COLO668 (cell line): Measurements from ENCODE around the gene RSPH6A.
"Not testable (repeated sequence)": the region's sequence is repeated elsewhere in the genome, so short reads cannot be mapped to it uniquely, and the experiment has no call there.

Experiments
- DNase-seq: peaks from one replicate; lab custom pipeline; 2025; ENCODE audit not compliant: unreplicated experiment; lab: John Stamatoyannopoulos, UW

RSPH6A gene

GRCh38 chr19:45766869-45767346 is 48.2 kb downstream of the RSPH6A start:
- no peak for DNase-seq

DNA sequence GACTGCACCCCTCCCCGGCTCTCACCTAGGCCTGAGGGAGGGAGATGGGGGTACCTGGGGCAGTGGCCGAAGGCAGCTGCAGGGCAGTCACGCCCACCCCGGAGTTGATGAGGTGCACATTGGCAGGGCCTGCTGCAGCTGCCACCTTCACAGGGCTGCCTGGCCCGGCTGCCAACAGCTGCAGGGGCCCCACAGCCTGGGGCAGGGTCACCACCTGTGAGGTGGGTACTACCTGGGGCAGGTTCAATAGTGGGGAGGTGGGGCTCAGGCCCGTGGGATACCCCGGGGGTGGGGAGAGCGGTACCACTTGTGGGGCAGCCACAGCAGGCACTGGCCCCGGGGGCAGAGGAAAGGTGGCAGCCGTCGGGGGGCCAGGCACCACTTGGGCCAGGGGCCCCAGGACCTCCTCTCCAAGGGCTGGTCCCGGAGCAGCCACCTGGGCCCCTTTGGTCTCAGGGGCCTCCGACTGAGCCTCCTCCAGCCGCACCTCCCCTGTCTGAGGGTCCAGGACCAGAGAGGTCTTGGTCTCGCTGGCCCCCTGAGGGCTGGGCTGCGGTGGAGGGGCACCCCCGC is 48.7 kb downstream of the RSPH6A start:
- DNase-seq = peak; percentile 31

GRCh38 chr19:45765702-45766295 is 49.3 kb downstream of the RSPH6A start:
- peak; percentile 23 for DNase-seq

- DNase-seq = no peak
These were observed 50.0 kb downstream of the RSPH6A start for GRCh38 chr19:45764945-45765701.

GRCh38 chr19:45764475-45764874 is 50.6 kb downstream of the RSPH6A start:
- no peak for DNase-seq

DNA sequence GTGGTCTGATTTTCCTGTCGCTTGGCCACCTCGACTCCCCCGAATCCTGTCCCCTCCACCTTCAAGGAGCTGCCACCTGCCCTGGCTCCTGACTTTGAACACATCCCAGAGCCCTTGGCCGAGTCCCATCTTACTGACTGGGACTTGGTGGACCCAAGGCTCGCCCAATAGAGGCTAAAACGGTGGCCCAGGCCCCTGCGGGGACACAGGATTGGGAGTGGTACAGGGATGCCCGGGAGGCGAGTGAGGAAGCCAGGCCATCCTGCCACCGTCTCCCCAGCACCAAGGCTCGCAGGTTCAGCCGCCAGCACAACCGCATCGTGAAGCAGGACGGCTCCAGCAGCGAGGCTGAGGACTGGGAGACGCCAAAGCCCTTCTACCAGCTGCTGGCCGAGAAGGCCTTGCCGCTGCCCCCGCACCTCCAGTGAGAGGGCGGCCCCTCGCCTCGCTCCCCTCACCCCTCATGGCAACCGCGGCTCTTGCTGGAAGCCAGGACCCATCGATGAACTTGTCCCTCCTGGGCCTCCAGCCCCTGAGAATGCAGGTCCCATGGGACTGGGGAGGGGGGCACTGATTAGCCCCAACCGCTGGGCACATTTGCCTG is 51.3 kb downstream of the RSPH6A start:
- DNase-seq = no peak

DNA sequence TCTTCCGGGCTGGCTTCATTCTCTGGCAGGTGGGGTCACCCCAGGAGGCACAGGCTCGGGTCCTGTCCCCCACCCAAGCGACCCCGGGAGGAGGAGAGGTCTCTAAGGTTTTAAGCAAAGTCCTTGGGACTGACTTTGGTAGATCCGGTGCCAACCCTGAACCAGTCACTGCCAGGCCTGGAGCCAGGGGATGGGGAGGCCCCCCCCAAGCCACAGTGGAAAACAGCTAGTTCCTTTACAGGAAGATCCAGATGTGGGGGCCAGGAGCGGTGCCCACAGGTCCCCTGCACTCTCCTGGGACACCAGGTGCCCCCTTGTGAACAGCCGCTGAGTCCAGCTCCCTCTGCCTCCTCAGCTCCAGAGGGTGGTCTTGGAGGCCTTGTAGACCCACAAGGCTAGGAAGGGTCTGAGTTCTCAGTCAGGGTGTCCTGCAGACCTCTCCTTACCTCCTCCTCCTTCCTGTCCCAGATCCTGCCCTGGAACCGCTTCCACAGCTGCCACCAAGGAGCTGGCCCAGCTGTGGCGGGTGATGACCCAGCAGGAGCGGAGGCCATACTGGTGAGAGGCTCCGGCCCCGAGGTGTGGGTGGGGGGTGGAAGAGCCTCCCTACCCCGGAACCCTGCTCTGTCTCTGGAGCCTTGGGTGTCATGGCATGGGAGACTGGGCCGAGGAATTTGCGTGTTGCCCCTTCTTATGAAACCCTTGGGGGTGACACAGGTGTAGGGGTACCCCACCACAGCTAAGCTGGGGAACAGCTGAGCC is 52.1 kb downstream of the RSPH6A start:
- no peak for DNase-seq

GRCh38 chr19:45761714-45762113 is 53.4 kb downstream of the RSPH6A start:
- DNase-seq = no peak

DNA sequence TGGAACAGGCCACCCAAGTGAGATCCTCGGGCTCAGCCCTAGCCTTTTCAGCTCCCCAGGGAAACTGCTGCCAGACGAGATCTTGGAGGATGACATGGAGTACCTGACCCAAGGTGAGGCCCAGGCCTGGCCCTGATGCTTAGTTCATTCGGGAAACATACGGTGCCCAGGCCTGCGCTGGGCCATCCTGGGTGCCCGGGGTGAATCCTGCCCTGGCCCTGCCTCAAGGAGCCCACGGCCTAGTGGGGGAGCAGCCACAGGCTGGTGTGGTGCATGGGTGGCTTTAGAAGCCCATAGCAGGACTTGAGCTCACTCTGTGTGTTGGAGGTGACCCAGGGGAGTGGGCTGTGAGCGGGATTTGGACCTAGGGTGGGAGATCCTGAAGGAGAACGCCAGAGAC is 56.2 kb downstream of the RSPH6A start:
- no peak for DNase-seq

DNA sequence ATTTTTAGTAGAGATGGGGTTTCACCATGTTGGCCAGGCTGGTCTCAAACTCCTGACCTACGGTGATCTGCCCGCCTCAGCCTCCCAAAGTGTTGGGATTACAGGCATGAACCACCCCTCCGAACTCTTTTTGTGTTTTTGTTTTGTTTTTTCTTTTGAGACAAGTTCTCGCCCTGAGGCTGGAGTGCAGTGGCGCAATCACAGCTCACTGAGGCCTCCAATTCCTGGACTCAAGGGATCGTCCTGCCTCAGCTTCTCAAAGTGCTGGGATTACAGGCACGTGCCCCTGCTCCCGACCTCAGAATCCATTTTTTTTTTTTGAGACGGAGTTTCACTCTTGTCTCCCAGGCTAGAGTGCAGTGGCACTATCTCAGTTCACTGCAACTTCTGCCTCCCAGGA is 57.4 kb downstream of the RSPH6A start:
- DNase-seq = no peak

DNA sequence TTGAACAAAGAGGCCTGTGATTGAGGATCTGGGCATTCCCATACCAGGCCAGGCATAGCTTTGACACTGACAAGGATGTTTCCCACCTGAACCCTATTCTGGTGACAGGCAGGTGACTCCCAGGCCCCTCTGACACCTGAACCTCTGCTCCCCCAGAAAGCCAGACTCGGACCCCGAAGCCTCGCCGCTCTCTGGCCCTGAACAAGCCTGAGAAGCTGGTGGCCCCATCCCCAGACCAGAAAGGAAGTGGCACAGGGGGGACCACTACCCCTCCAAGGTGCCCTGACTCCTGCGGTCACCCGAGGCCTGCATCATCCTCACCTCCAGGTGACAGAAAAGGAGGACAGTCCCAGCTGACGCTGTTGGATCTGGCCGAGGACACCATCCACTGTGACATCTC is 60.8 kb downstream of the RSPH6A start:
- DNase-seq = no peak

DNA sequence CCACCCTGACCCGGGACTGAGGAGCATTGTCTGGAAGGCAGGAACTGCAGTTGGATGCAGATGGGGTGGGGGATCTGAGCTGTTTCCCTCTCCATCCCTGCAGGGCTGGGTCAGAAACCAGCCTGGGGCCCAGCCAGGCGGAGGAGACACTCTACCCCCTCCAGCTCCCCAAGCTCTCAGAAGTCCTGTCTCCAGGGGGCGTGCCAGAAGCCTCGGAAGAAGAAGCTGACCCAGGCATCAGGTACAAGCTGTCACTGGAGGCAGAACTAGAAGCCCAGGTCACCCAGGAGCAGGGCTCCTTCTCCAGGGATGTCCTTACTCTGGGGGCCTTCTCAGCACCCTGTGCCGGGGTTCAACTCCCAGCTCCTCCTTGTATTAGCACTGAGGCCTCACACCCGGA is 61.6 kb downstream of the RSPH6A start:
- no peak for DNase-seq

- DNase-seq = no peak
These were observed 62.5 kb downstream of the RSPH6A start for GRCh38 chr19:45752639-45753038.

DNA sequence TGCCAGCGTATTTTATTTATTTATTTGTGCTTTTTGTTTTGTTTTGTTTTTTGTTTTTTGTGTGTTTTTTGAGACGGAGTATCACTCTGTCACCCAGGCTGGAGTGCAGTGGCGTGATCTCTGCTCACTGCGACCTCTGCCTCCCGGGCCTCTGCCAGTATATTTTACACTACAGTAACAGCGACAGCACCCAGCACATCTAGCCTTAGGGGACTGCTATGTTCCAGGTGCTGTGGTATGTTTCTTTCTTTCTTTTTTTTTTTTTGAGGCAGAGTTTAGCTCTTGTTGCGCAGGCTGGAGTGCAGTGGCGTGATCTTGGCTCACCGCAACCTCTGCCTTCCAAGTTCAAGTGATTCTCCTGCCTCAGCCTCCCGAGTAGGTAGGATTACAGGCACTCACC is 63.6 kb downstream of the RSPH6A start:
- not testable (repeated sequence) for DNase-seq

DNA sequence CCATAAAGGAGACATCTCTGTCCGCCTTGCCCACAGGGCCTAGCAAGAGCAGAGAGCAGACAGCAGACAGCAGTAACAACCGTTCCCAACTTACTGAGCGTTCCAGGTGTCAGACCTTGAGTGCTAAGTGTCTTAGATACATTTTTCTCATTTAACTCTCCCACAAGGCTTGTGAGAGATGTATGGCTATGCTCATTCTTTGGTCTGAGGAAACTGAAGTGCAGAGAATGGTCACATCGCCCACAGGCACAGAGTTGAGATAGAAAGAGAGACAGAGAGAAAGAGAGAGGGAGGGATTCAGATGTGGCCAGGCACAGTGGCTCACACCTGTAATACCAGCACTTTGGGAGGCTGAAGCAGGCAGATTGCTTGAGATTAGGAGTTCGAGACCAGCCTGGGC is 67.6 kb downstream of the RSPH6A start:
- no peak for DNase-seq

- no peak for DNase-seq
These were observed 68.2 kb downstream of the RSPH6A start for GRCh38 chr19:45746866-45747265.
